IPS-18c (cell line): ENCODE data around the gene DUSP10.

Experiments
- H3K4me3 ChIP-seq: 2 replicates; pipeline ENCODE4 v1.7.0; 2013; ENCODE audit warnings: low read depth, mild to moderate bottlenecking, low read length, moderate library complexity; ENCODE audit not compliant: insufficient read depth
- H3K9me3 ChIP-seq: one replicate; pipeline ENCODE4 v1.6.1; 2013; ENCODE audit warnings: mild to moderate bottlenecking, low read length, moderate library complexity; ENCODE audit not compliant: control insufficient read depth, insufficient read depth

The DUSP10 gene

DNA sequence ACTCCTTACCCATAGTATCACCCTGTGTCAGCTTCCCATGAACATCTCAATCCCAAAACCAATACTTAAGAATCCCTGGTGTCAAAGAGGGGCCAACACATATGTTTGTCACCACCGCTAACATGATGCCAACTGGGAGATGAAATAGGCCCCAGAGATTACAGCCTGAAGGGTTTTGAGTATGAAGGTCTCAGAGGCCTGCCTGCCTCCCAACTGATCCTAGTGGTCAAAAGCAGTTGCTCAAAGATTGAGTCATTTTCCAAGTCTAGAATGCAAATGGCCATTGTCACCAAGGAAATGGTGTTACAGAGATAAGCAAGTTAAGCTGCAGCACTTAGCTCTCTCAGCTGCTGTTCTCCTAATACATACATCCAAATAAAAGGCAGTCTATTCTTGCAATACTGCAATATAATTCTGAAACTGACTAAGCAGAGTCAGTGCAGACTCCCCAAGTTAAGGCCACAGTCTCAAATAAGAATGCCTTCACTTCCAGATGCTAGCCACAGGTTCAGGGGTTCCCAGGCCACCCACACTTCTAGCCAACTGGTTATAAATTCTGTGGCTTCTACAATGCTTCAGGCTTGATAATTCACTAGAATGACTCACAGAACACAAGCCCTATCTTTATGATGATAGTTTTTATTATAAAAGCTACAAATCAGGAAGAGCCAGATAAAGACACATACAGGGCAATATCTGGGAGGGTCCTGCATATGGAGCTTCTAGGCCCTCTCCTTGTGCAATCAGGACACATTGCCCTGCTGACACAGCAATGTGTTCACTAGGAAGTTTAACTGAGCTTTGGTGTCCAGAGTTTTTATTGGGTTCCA, 18.7 kb downstream of the DUSP10 start:
- H3K4me3 ChIP-seq = no peak overlapping the region
- H3K9me3 ChIP-seq = no peaks in the 10 kb centered on the region

DNA sequence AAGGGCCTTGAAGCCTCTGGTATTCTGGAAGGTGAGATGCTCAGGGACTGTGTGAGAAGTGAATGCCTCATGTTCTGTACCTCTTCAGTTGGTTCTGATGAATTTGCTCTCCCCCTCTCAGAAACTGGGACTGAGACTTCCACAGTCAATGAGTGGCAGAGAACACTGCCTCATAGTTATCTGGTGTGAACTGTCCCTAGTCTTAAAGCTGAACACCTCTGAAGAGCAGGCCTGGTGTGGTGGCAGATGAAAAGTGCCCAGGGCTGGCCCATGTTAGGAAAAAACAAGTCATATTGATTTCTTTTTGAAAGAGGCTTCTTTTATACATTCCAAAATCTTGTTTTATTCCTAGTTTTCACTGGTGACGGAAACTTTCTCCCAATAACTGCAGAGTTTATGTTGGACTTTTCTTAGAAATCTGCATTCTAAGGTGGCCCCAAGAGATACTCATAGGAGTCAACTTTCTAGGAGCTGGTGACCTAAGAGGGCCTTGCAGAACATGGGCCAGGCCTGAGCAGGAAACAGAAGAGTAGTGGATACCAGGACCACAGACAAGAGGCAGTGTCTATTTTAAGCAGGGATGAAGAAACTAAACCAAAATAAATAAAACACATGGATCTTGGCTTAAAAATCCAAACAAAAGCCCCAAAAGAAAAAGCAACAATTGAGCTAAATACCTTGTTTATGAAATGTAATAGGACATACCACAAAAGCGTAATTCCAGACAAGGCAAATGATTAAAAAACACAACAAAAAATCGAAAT, 19.5 kb downstream of the DUSP10 start:
- H3K4me3 ChIP-seq = no peak overlapping the region

DNA sequence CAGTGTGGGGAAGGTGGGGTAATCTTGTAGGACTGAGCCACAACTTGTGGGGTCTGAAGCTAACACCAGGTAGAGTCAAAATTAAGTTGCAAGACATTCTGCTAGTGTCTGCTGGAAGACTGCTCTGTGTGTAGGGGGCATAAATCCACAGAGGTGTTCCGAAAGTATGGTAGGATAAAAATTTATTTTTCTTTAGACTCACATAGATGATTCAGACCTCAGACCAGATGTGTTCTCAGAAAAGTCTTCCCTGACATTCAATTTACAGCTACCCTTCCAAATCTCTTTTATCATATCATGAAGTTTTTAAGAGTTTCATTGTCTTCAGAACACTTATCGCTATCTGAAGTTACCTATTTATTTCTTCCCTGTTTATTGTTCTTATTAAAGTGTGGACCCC, 21.3 kb downstream of the DUSP10 start:
- Histone ChIP-seq H3K9me3 (no peaks in the 10 kb centered on the region), H3K4me3 (no peak overlapping the region)

More for the DNA sequence above, 19.5 kb downstream of the DUSP10 start:
- no peaks in the 10 kb centered on the region for H3K9me3 ChIP-seq

DNA sequence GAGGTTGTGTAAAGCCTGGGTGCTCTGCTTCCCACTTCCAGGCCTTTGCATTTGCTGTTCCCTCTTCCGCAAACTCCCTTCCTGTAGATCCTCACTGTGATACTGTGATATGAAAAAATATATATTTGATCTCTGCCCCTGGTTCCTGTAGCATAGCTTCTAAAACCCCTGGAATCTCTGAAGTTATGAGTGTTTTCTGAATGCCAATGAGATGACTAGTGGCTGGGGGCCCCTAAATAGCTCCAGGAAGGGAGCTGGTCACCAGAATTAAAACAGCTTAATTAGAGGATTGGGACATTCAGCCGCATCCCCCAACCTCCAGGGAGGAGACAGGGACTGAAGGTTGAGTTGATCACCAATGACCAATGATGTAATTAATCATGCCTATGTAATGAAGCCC, 21.9 kb downstream of the DUSP10 start:
- no peaks in the 10 kb centered on the region for H3K9me3 ChIP-seq
- H3K4me3 ChIP-seq = no peak overlapping the region

DNA sequence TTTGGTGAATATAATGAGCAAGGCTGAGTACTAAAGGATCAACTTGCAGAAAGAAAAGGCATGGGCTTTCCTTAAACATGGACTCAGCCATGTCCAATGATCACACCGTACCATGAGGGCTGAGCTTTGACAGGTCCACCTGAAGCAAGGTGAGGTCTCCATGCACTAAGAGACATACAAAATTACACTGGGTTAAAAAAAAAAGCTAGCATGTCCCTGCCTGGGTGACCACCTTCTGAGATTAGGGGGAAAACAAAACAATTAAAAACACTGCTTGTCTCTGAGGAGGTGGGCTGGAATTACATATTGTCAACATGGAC, 22.7 kb downstream of the DUSP10 start:
- Histone ChIP-seq H3K4me3 (no peak overlapping the region), H3K9me3 (no peaks in the 10 kb centered on the region)

DNA sequence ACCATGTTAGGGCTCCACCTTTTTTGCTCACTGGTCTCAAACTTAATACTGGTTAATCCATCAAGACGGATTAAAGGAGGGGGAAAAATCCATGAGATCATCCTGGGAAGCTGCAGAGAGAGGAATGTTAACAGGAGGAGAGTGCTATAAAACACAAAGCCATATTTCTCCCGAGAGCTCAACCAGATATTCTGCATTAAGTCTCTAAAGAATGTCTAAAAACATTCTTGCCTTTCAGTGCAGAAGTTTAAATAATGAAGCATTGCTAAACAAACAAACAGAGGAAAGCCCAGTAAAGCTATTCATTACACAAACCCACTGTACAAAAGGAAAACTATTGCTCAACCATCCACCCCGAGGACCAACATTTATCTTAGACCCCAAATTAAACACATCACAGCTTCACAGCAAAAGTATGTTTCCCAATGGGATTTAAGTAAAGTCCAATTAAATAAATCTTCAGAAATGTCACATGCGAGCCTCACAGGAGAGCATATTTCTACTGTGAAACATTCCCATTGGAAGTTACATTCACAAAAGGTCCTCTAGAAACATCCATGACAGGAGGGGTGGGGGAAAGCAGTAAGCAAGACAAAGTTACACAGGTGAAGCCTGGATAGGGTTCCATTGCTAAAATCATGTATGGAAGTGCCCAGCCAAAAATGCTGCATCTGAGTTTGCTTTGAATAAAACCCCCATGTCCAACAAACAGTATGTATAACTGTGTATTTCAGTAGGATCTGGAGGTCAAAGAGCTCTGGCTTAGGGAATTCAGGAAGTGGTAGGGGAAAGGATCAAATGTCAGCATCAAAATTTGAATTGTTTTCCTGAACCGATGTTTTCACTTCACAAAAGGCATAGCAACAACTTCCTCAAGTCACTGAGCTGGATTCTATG, 23.3 kb downstream of the DUSP10 start:
- Histone ChIP-seq H3K4me3 (no peak overlapping the region), H3K9me3 (no peaks in the 10 kb centered on the region)

DNA sequence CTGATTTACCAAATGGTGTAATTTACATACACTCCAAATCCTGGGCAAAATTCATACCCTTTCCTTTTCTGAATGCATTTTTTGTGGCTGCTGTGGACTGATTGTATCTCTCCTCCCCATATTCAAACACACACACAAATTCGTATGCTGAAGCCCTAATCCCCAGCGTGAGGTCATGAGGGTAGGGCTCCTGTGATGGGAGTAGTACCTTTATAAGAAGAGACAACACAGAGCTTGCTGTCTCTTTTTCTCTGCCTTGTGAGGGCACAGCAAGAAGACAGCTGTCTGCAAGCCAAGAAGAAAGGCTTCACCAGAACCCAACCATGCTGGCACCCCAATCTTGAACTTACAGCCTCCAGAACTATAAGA, 24.4 kb downstream of the DUSP10 start:
- Histone ChIP-seq H3K9me3 (no peaks in the 10 kb centered on the region), H3K4me3 (no peak overlapping the region)

DNA sequence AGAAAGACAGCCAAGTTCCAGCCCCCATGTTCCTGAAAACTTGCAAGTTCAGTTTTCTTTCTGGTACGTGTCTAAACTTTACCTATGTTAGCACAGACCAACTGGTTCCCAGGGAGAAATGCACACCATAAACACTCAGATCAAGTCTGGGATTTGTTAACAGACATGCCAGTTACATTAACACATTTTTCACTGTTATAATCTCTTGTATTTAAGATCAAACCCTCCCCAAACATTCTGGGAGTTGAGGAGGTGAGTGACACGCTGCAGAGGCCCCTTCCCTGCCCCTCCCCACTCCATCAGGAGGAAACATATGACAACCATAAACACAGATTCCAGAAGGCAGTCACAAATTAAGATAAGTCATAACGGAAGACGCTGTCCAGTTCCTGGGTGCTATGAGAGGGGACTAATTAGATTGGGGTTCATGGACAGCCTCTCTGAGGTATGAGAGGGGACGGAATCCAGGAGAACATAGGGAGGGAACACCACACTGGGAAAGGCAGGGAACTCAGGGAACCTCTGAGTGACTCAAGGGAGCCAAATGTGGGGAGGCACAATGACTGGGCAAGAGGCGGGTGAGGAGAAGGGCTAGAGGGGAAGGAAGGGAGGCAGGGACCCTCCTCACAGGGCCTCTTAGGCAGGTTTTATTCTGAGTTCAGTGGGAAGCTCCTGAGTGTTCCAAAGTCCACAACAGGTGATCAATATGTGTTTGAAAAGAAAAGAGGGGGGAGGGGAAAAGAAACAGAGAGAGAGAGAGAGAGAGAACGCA, 25.0 kb downstream of the DUSP10 start:
- H3K4me3 ChIP-seq = no peak overlapping the region
- no peaks in the 10 kb centered on the region for H3K9me3 ChIP-seq

DNA sequence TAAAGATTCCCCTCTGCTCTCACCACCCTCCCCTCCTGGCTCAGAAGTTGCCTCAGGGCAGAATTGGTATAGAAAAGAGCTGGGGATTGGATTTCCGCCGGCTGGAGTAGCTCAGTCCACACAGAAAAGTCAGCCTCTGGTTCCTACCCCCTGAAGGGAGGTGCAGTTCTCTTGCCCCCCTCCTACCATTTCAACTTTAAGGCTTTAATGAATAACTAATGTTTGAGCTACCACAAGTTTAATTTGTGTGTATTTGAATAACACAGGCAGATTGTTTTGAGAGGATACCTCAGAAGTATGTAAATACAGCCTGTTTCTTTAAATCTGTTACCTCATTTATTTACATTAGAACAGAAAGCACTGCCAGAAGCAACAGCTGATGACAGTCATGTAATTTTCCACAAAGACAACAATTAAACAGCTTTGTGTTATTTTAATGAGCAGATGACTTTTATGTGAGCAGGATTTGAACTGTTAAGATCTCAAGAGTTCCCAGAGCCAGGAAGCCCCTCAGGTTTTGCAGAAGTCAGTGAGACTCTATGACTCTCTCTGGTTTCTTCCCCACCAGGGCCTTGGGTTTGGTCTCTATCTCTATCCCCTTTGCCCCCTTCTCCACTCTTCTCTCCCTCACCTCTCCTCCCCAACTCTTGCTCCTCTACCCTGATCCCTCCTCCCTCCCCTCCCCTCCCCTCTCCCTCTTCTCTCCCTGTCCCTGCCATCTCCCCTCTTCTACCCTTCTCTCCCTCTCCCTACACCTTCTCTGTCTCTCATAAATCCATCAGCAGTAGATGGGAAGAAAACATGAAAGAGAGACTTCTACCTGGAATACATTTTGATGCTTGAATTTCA, 26.3 kb downstream of the DUSP10 start:
- H3K4me3 ChIP-seq = no peak overlapping the region
- H3K9me3 ChIP-seq = no peaks in the 10 kb centered on the region

DNA sequence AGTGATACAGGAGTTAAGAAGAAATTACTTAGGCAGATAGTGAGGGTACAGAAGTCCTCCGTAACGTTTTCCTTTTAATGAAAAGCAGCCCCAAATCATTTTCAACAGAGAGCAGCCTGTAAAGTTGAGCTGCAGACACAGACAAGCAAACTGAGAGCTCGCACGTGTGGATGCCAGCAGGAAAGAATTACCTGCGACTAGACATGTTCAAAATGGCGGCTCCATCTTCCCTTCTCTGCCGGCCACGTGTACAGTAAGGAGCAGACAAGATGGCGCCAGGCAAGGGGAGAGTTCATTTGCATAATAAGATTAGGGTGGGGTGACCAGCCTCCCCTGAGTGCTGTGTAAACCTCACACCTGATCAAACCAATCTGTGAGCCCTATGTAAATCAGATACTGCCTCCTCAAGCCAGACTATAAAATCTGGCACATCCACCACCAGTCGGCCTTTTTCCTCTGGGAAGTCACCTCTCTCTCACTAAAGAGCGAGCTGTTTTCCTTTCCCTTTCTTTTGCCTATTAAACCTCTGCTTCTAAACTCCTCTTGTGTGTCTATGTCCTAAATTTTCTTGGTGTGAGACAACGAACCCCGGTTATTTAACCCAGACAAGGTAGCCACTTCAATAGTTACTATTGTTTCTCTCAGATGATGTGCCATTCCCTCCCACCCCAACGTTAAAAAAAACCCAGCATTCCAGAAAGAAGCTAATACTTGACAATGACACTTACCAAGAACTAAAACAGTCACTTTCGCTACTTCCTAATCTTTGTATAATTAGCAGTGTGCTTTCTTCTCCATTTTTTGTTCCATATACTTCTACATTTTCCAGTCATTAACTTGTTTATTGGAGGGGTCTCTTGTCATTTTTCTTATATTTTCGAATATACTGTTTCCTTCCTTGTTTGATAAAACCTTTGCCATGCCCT, 27.4 kb downstream of the DUSP10 start:
- no peaks in the 10 kb centered on the region for H3K9me3 ChIP-seq
- H3K4me3 ChIP-seq = no peak overlapping the region

DNA sequence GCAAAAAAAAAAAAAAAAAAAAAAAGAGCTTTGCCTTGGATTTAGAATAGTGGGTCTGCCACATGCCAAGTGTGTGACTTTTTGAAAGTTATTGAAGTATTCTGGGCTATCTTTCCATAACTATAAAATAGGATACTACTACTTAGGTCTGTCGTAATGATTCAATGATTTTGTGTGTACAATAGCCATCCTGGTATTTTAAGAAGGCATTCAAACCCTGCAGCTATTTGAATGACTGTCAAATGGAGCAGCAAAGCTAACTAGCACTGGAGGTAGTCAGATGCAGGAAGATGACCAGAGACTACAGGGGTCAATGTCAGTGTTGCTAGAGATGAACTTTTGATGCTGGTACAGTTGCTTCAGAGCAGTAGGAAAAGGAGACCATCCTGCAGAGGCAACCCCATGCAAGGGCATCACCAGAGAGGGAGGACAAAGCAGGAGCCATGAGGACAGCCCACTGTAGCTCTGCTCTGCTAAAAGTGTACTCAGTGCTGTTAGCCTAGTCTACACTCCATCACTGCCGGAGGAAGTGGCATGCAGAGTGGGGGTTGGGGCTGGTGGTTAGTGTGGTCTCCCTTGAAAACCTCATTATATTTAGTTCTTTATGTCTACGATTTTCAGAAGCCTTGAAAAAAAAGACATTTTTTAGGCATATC, 29.0 kb downstream of the DUSP10 start:
- Histone ChIP-seq H3K9me3 (no peaks in the 10 kb centered on the region), H3K4me3 (no peak overlapping the region)

DNA sequence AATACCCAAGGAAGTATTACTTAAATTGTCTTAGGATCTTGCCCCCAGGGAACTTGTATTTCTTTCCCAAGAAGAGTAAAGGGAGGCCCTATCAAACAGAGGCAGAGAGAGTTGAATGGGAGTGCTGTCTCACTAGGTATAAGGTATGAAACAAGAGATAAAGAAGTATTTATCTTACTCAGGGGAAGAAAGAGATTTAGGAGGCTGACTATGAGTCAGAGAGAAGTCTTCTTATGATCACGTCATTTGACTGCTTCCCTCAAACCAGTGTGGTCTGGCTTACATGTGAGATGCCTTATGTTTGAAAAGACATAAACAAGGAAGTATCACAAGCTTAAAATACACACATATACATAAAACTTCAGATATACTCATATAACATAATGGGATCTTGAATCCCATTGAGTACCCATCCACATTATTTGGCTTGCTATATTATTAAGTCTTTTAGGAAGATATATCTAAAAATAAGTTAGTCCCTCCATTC, 29.6 kb downstream of the DUSP10 start:
- H3K9me3 ChIP-seq = no peaks in the 10 kb centered on the region
- no peak overlapping the region for H3K4me3 ChIP-seq

DNA sequence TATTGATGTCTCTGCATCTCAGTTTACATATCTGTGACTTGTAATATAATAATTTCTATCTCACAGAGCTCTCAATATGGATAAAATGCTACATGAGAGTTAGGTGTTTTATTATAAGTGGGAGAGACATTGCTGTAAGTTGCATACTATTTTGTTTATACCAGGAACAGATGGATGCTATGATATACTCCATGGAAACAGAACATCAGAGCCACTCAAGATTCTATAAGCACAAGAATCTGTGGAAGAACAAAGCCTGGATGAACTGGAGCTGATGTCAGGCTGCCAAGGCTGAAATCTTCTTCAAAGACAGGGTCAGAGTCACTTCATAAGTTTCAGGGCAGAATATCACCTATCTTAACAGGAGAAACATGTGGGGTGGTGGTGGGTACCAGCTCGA, 30.2 kb downstream of the DUSP10 start:
- Histone ChIP-seq H3K4me3 (no peak overlapping the region), H3K9me3 (no peaks in the 10 kb centered on the region)

DNA sequence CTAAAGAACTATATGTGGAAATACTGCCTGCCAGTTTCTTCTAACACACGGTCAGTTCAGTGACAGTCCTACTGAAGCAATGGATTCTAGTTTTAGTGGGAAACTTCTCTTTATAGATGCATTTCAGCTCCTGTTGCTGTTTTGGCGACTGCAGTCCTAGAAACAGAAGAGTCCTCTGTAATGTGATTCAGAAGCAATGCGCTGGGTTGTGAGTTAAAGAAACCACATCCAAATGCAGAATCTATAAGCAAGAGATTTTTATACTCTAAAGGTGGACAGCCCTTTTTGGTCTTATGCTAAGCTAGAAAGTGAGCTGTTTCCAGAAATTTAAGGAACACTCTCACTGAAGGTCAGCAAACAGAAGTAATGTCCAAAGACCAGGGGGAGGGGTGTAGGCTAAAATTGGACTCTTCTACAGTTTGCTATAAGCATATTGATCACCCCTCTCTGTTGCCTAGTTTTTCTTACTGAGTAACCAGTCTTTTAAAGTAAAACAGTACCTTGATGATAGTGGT, 30.8 kb downstream of the DUSP10 start:
- H3K9me3 ChIP-seq = no peaks in the 10 kb centered on the region
- no peak overlapping the region for H3K4me3 ChIP-seq

DNA sequence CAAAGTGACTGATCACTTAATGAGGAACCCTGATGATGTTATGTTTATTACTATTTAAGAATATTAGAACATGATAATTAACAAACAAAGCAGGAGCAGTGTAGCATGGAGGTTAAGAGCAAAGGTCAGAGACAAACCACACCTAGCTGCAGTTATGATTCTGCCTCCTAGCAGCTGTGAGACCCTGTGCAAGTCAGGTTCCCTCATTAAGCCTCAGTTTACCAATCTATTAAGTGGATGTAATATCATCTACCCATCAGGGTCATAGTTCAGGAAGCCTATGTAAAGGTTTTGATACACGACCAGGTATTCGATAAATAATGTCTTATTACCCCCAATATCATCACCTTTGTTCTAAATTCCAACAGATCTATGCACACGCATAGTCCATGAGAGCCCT, 32.0 kb downstream of the DUSP10 start:
- Histone ChIP-seq H3K9me3 (no peaks in the 10 kb centered on the region), H3K4me3 (no peak overlapping the region)
